Neuron (in vitro differentiated cells): Measurements from ENCODE around the gene CSTF1.
"Not testable (repeated sequence)": the region's sequence is repeated elsewhere in the genome, so short reads cannot be mapped to it uniquely, and the experiment has no call there.

ENCODE experiments used
- H2AFZ ChIP-seq: one replicate; pipeline ENCODE4 v1.6.1; 2013; ENCODE audit warnings: low read depth, mild to moderate bottlenecking, inconsistent platforms, low read length, moderate library complexity
- H3K27me3 ChIP-seq: one replicate; pipeline ENCODE4 v1.6.1; 2013; ENCODE audit warnings: low read length; ENCODE audit not compliant: insufficient read depth
- H3K36me3 ChIP-seq: one replicate; pipeline ENCODE4 v1.6.1; 2013; ENCODE audit warnings: low read length; ENCODE audit not compliant: insufficient read depth
- H3K4me1 ChIP-seq: one replicate; pipeline ENCODE4 v1.6.1; 2013; ENCODE audit warnings: low read length; ENCODE audit not compliant: insufficient read depth
- H3K4me3 ChIP-seq: 2 replicates; pipeline ENCODE4 v1.5.1; 2013; ENCODE audit warnings: mild to moderate bottlenecking, low read length, moderate library complexity
- H3K9me3 ChIP-seq: one replicate; pipeline ENCODE4 v1.6.1; 2013; ENCODE audit warnings: low read length

The CSTF1 gene

GRCh38 chr20:56378386-56378785 is 14.1 kb upstream of the CSTF1 start:
- no peaks in the 10 kb centered on the region for H3K9me3 ChIP-seq
- no peak overlapping the region for H2AFZ ChIP-seq
- peaks cover 69% of the 10 kb centered on the region for H3K36me3 ChIP-seq
- H3K4me3 ChIP-seq: no peak overlapping the region
- H3K4me1 ChIP-seq: no peaks in the 10 kb centered on the region
- H3K27me3 ChIP-seq: no peaks in the 10 kb centered on the region

GRCh38 chr20:56380375-56380774 is 12.1 kb upstream of the CSTF1 start:
- H3K4me1 ChIP-seq: no peaks in the 10 kb centered on the region
- H3K27me3 ChIP-seq: no peaks in the 10 kb centered on the region
- no peak overlapping the region for H2AFZ ChIP-seq
- H3K9me3 ChIP-seq: no peaks in the 10 kb centered on the region
- H3K4me3 ChIP-seq: no peak overlapping the region
- peaks cover 70% of the 10 kb centered on the region for H3K36me3 ChIP-seq

- Histone ChIP-seq H3K9me3 (no peaks in the 10 kb centered on the region), H3K36me3 (peaks cover 71% of the 10 kb centered on the region), H3K4me1 (no peaks in the 10 kb centered on the region), H3K4me3 (no peak overlapping the region), H2AFZ (no peak overlapping the region), H3K27me3 (no peaks in the 10 kb centered on the region)
These were observed 10.9 kb upstream of the CSTF1 start for GRCh38 chr20:56381501-56381900.

GRCh38 chr20:56382696-56383095 is 9.7 kb upstream of the CSTF1 start:
- Histone ChIP-seq H3K36me3 (peaks cover 67% of the 10 kb centered on the region), H3K4me1 (no peaks in the 10 kb centered on the region), H3K4me3 (no peak overlapping the region), H3K27me3 (no peaks in the 10 kb centered on the region), H3K9me3 (no peaks in the 10 kb centered on the region), H2AFZ (no peak overlapping the region)

GRCh38 chr20:56383334-56383733 is 9.1 kb upstream of the CSTF1 start:
- no peaks in the 10 kb centered on the region for H3K9me3 ChIP-seq
- H3K36me3 ChIP-seq: peaks cover 67% of the 10 kb centered on the region
- no peak overlapping the region for H2AFZ ChIP-seq
- no peak overlapping the region for H3K4me3 ChIP-seq
- H3K4me1 ChIP-seq: no peaks in the 10 kb centered on the region
- no peaks in the 10 kb centered on the region for H3K27me3 ChIP-seq

- H3K4me1 ChIP-seq: no peaks in the 10 kb centered on the region
- no peak overlapping the region for H3K4me3 ChIP-seq
- no peaks in the 10 kb centered on the region for H3K27me3 ChIP-seq
- H3K9me3 ChIP-seq: no peaks in the 10 kb centered on the region
- no peak overlapping the region for H2AFZ ChIP-seq
- H3K36me3 ChIP-seq: peaks cover 69% of the 10 kb centered on the region
These were observed 7.3 kb upstream of the CSTF1 start for GRCh38 chr20:56385130-56385529.

- H2AFZ ChIP-seq: no peak overlapping the region
- H3K4me3 ChIP-seq: no peak overlapping the region
- peaks cover 60% of the 10 kb centered on the region for H3K36me3 ChIP-seq
- H3K27me3 ChIP-seq: no peaks in the 10 kb centered on the region
- peaks cover 9% of the 10 kb centered on the region for H3K4me1 ChIP-seq
- H3K9me3 ChIP-seq: no peaks in the 10 kb centered on the region
These were observed 6.2 kb upstream of the CSTF1 start for GRCh38 chr20:56386219-56386618.

GRCh38 chr20:56388882-56389281 is 3.6 kb upstream of the CSTF1 start:
- Histone ChIP-seq H3K36me3 (peaks cover 39% of the 10 kb centered on the region), H3K4me3 (no peak overlapping the region), H3K9me3 (no peaks in the 10 kb centered on the region), H3K27me3 (no peaks in the 10 kb centered on the region), H3K4me1 (peaks cover 17% of the 10 kb centered on the region), H2AFZ (no peak overlapping the region)

- H3K4me1 ChIP-seq: peaks cover 19% of the 10 kb centered on the region
- H3K9me3 ChIP-seq: no peaks in the 10 kb centered on the region
- no peak overlapping the region for H3K4me3 ChIP-seq
- H3K27me3 ChIP-seq: no peaks in the 10 kb centered on the region
- H3K36me3 ChIP-seq: peaks cover 35% of the 10 kb centered on the region
- H2AFZ ChIP-seq: no peak overlapping the region
These were observed 2.6 kb upstream of the CSTF1 start for GRCh38 chr20:56389807-56390206.

GRCh38 chr20:56390396-56390795 is 2.0 kb upstream of the CSTF1 start:
- not testable (repeated sequence) for H2AFZ ChIP-seq, H3K27me3 ChIP-seq, H3K9me3 ChIP-seq
- peak overlapping the region; percentile 80 for H3K4me3 ChIP-seq
- peaks cover 36% of the 10 kb centered on the region for H3K36me3 ChIP-seq
- peaks cover 19% of the 10 kb centered on the region for H3K4me1 ChIP-seq

GRCh38 chr20:56391037-56391436 is 1.4 kb upstream of the CSTF1 start:
- Histone ChIP-seq H3K36me3 (peaks cover 37% of the 10 kb centered on the region), H2AFZ (no peak overlapping the region), H3K4me3 (peak overlapping the region; percentile 80)

GRCh38 chr20:56391596-56392131 is 781 bp upstream of the CSTF1 start:
- Histone ChIP-seq H2AFZ (no peak overlapping the region), H3K36me3 (peaks cover 39% of the 10 kb centered on the region), H3K9me3 (no peaks in the 10 kb centered on the region), H3K4me1 (peaks cover 19% of the 10 kb centered on the region), H3K27me3 (no peaks in the 10 kb centered on the region), H3K4me3 (peak overlapping the region; percentile 80)

More at GRCh38 chr20:56391037-56391436, 1.4 kb upstream of the CSTF1 start:
- H3K4me1 ChIP-seq: peaks cover 19% of the 10 kb centered on the region
- no peaks in the 10 kb centered on the region for H3K9me3 ChIP-seq
- H3K27me3 ChIP-seq: no peaks in the 10 kb centered on the region

- Histone ChIP-seq H3K4me3 (peak overlapping the region; percentile 80), H3K9me3 (no peaks in the 10 kb centered on the region), H3K36me3 (peaks cover 50% of the 10 kb centered on the region), H2AFZ (no peak overlapping the region), H3K27me3 (no peaks in the 10 kb centered on the region), H3K4me1 (peaks cover 19% of the 10 kb centered on the region)
These were observed 537 bp downstream of the CSTF1 start for GRCh38 chr20:56392881-56393482.

- H3K36me3 ChIP-seq: peaks cover 52% of the 10 kb centered on the region
- peak overlapping the region; percentile 80 for H3K4me3 ChIP-seq
- H2AFZ ChIP-seq: no peak overlapping the region
- no peaks in the 10 kb centered on the region for H3K27me3 ChIP-seq
- peaks cover 19% of the 10 kb centered on the region for H3K4me1 ChIP-seq
- no peaks in the 10 kb centered on the region for H3K9me3 ChIP-seq
These were observed 1.2 kb downstream of the CSTF1 start for GRCh38 chr20:56393653-56394052.
